Epithelial cell of proximal tubule (primary cell): ENCODE data around the gene TMEM61. TPM values are rescaled to one million over a fixed set of nuclear protein-coding genes. Genes with fewer than 3 reads are reported as not detected.
"Not testable (repeated sequence)": the region's sequence is repeated elsewhere in the genome, so short reads cannot be mapped to it uniquely, and the experiment has no call there.

Experiments used
- DNase-seq: peaks from one replicate; pipeline ENCODE4 v3.0.0-alpha.2; 2011; ENCODE audit warnings: low read depth
- H3K4me3 ChIP-seq: 2 replicates; pipeline ENCODE4 v1.5.1; 2011; ENCODE audit warnings: low read depth, mild to moderate bottlenecking, low read length
- CTCF ChIP-seq: conservative IDR thresholded peaks from 2 replicates; pipeline ENCODE4 v1.5.1; 2012; ENCODE audit warnings: low read depth, mild to moderate bottlenecking, low read length
- total RNA-seq: library from RNA; depleted of rRNA; stranded (reverse); fragments of >200 nt; gene quantifications from 2 replicates; pipeline ENCODE4 v1.2.3, GENCODE V29; 2015

The TMEM61 gene
- total RNA-seq, 1 donor from 2014 or later = not detected

GRCh38 chr1:54959241-54959640, 21.2 kb upstream of the TMEM61 start:
- TF ChIP-seq CTCF = no peak
- no peak for DNase-seq
- H3K4me3 ChIP-seq = no peak overlapping the region

GRCh38 chr1:54962612-54963395, 17.6 kb upstream of the TMEM61 start:
- no peak overlapping the region for H3K4me3 ChIP-seq
- TF ChIP-seq CTCF = no peak
- DNase-seq = no peak

GRCh38 chr1:54963829-54964228, 16.6 kb upstream of the TMEM61 start:
- not testable (repeated sequence) for DNase-seq, H3K4me3 ChIP-seq

GRCh38 chr1:54965624-54966340, 14.6 kb upstream of the TMEM61 start:
- no peak for TF ChIP-seq CTCF
- no peak for DNase-seq
- no peak overlapping the region for H3K4me3 ChIP-seq

GRCh38 chr1:54967372-54967771, 13.1 kb upstream of the TMEM61 start:
- H3K4me3 ChIP-seq = no peak overlapping the region
- no peak for DNase-seq
- no peak for TF ChIP-seq CTCF

GRCh38 chr1:54968551-54968950, 11.9 kb upstream of the TMEM61 start:
- H3K4me3 ChIP-seq = no peak overlapping the region
- TF ChIP-seq CTCF = no peak
- DNase-seq = no peak

GRCh38 chr1:54969879-54970278, 10.5 kb upstream of the TMEM61 start:
- no peak overlapping the region for H3K4me3 ChIP-seq
- TF ChIP-seq CTCF = no peak
- DNase-seq = no peak
